Hepatocyte (in vitro differentiated cells): ENCODE measurements around the gene EXD3. TPM values are rescaled to one million over a fixed set of nuclear protein-coding genes. Genes with fewer than 3 reads are reported as not detected.
A peak's percentile ranks its signal among the peaks of the same experiment; 100 is the strongest.

Experiments
- DNase-seq: peaks from one replicate; pipeline ENCODE4 v3.0.0-alpha.2; 2016; ENCODE audit warnings: low spot score
- H2AFZ ChIP-seq: fragments of 200-600 bp; sonication (generic); 2 replicates; pipeline ENCODE4 v1.6.0; 2016; ENCODE audit warnings: antibody characterized with exemption, mild to moderate bottlenecking
- H3K27ac ChIP-seq: fragments of 200-600 bp; sonication (generic); 2 replicates; pipeline ENCODE4 v1.5.1; 2016; ENCODE audit warnings: mild to moderate bottlenecking
- H3K27me3 ChIP-seq: fragments of 200-600 bp; sonication (generic); 2 replicates; pipeline ENCODE4 v1.6.1; 2016
- H3K36me3 ChIP-seq: fragments of 200-600 bp; sonication (generic); replicated peaks from 2 replicates; pipeline ENCODE4 v1.5.1; 2016; ENCODE audit warnings: low read depth; ENCODE audit not compliant: insufficient read depth
- H3K4me1 ChIP-seq: fragments of 200-600 bp; sonication (generic); 2 replicates; pipeline ENCODE4 v1.5.1; 2016; ENCODE audit warnings: mild to moderate bottlenecking, moderate library complexity; ENCODE audit not compliant: insufficient read depth
- H3K4me2 ChIP-seq: fragments of 200-600 bp; sonication (generic); 2 replicates; pipeline ENCODE4 v1.6.0; 2016
- H3K4me3 ChIP-seq: fragments of 200-600 bp; sonication (generic); 2 replicates; pipeline ENCODE4 v1.5.1; 2016; ENCODE audit warnings: mild to moderate bottlenecking
- H3K79me2 ChIP-seq: fragments of 200-600 bp; sonication (generic); 2 replicates; pipeline ENCODE4 v1.6.0; 2017; ENCODE audit warnings: mild to moderate bottlenecking
- H3K9me2 ChIP-seq: fragments of 200-600 bp; sonication (generic); replicated peaks from 2 replicates; pipeline ENCODE4 v1.6.0; 2017; ENCODE audit warnings: mild to moderate bottlenecking; ENCODE audit not compliant: insufficient read depth
- H3K9me3 ChIP-seq: fragments of 200-600 bp; sonication (generic); 2 replicates; pipeline ENCODE4 v1.5.1; 2016; ENCODE audit warnings: low read depth, mild to moderate bottlenecking
- H4K20me1 ChIP-seq: fragments of 200-600 bp; sonication (generic); 2 replicates; pipeline ENCODE4 v1.6.0; 2016; ENCODE audit warnings: mild to moderate bottlenecking; ENCODE audit not compliant: insufficient read depth, poor library complexity, severe bottlenecking
- EZH2 ChIP-seq: fragments of 200-600 bp; sonication (generic); IDR thresholded peaks from 2 replicates; pipeline ENCODE4 v1.6.1; 2016; ENCODE audit warnings: antibody characterized with exemption, mild to moderate bottlenecking, borderline replicate concordance
- EZH2phosphoT487 ChIP-seq: fragments of 200-600 bp; sonication (generic); IDR thresholded peaks from one replicate; pipeline ENCODE4 v1.6.1; 2018; ENCODE audit warnings: antibody characterized with exemption, mild to moderate bottlenecking, low read depth, moderate library complexity; ENCODE audit not compliant: unreplicated experiment, severe bottlenecking
- WGBS: methylation state at CpG from one replicate; pipeline ENCODE4 v1.1.6; 2016; ENCODE audit warnings: low lambda C conversion rate; ENCODE audit errors: missing lambda C conversion rate; 5-methylcytosine and 5-hydroxymethylcytosine counted together
- polyA plus RNA-seq: library from polyadenylated mRNA; unstranded; fragments of >200 nt; fragmentation: Nextera tagmentation; extraction: Ambion mirVana; gene quantifications from 2 replicates; pipeline ENCODE4 v1.2.1, GENCODE V29; 2016
- total RNA-seq: library from RNA; depleted of rRNA; stranded (reverse); fragments of >200 nt; gene quantifications from 2 replicates; pipeline ENCODE4 v1.2.3, GENCODE V29; 2014
- TF ChIP-seq, protein P1 (sequence below): fragments of 200-600 bp; sonication (generic); IDR thresholded peaks from 2 replicates; pipeline ENCODE4 v1.5.1; 2016; ENCODE audit warnings: antibody characterized with exemption, mild to moderate bottlenecking; ENCODE audit not compliant: poor library complexity

Gene EXD3
- total and polyA plus RNA-seq, 2 experiments from 2014 or later, result 11.8 to 21.6 TPM

DNA sequence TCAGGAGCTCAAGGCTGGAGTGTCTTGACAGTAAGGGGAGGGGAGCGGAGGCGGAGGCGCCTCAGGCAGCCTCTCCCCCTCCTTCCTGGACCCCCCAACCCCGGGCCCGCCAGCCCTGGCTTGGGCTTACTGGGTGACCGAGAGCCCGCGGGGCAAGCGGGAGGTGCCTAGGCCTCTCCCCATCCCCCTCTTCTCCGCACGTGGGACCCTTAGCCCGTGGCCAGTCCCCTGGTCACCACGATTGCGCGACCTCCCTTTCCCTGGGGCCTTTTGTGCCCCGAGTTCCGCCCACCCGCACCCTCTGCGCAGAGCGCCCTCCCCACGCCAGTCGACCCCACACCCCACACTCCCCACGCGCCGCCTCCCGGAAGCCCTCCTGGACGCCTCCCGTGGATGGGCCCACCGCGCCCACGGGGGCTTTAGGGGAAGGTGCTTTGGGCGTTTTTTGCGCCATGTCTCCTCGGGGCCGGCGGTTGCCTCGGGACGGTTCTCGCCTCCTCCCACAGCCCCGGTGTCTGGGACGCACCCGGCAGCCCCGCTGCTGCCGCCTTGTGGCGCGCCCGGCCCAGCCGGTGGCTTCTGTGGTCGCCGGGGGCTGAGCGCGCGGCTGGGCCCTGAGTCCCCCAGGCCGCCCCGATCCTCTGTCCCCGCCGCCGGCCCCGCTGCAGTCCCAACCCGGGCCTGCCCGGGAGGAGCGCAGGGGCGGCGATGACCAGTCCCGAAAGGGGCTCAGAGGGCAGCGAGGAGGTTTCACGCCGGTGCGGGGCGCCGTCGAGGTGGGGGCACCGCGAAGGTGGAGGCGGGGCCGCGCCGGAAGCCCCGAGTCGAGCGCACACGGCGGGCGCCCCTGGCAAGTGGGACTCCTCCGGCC is 142.3 kb downstream of the EXD3 start:
- peak overlapping the region; percentile 93 for H3K4me2 ChIP-seq
- WGBS, result 27% methylated on average over 28 of the region's 85 CpGs

DNA sequence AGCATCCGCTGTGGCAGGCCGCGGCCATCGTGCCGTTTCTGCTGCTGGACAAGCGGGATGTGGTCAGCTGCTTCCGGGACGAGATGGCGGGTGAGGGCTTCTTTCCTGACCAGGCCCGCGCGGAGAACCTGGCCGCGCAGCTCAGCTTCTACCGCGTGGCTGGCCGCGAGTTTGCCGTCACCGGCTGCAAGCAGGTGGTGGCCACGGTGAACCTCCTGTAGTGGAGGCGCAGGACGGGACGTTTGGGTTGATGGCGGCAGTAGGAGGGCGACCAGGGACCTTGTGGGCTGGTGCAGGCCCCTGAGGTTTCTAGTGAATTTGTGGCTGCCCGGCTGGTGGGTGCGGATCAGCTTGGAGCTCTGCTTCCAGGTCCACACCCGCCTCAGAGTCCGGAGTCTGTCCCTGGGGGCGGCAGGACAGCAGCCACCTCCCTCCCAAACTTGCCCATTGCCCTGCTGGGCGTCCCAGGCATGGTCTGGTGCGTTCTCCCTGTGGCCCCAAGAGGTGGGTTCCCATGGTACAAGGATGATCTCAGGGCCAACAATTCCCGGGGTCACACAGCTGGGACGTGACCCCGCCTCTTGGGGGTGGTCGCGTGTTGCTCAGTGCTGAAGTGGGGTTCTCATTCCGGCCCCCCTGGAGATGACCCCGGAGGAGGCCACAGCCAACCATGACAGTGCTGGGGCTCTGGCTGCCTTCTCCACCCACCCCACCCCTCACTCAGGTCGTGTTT is 143.1 kb downstream of the EXD3 start:
- DNase-seq, result peak; percentile 6
- 97% methylated on average over 40 of the region's 41 CpGs for WGBS
- TF ChIP-seq EZH2 (no peak), EZH2phosphoT487 (no peak)
- TF ChIP-seq, protein P1, sequence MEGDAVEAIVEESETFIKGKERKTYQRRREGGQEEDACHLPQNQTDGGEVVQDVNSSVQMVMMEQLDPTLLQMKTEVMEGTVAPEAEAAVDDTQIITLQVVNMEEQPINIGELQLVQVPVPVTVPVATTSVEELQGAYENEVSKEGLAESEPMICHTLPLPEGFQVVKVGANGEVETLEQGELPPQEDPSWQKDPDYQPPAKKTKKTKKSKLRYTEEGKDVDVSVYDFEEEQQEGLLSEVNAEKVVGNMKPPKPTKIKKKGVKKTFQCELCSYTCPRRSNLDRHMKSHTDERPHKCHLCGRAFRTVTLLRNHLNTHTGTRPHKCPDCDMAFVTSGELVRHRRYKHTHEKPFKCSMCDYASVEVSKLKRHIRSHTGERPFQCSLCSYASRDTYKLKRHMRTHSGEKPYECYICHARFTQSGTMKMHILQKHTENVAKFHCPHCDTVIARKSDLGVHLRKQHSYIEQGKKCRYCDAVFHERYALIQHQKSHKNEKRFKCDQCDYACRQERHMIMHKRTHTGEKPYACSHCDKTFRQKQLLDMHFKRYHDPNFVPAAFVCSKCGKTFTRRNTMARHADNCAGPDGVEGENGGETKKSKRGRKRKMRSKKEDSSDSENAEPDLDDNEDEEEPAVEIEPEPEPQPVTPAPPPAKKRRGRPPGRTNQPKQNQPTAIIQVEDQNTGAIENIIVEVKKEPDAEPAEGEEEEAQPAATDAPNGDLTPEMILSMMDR, result no peak
- Histone ChIP-seq H2AFZ (no peak overlapping the region), H3K9me3 (no peaks in the 10 kb centered on the region), H3K4me2 (peak overlapping the region; percentile 93), H3K27ac (no peak overlapping the region), H3K36me3 (no peaks in the 10 kb centered on the region), H3K27me3 (no peaks in the 10 kb centered on the region), H3K79me2 (no peaks in the 10 kb centered on the region), H3K4me1 (peaks cover 26% of the 10 kb centered on the region), H3K9me2 (no peaks in the 10 kb centered on the region), H4K20me1 (no peaks in the 10 kb centered on the region), H3K4me3 (no peak overlapping the region)

More for the DNA sequence above, 142.3 kb downstream of the EXD3 start:
- peak overlapping the region; percentile 74 for H2AFZ ChIP-seq
- H3K9me3 ChIP-seq, result no peaks in the 10 kb centered on the region
- no peaks in the 10 kb centered on the region for H4K20me1 ChIP-seq
- H3K9me2 ChIP-seq, result no peaks in the 10 kb centered on the region
- TF ChIP-seq EZH2phosphoT487 (no peak), EZH2 (peak; percentile 36)
- TF ChIP-seq, protein P1, result peak; percentile 54
- no peak overlapping the region for H3K27ac ChIP-seq
- H3K4me3 ChIP-seq, result no peak overlapping the region
- no peaks in the 10 kb centered on the region for H3K36me3 ChIP-seq
- H3K79me2 ChIP-seq, result no peaks in the 10 kb centered on the region
- H3K27me3 ChIP-seq, result no peaks in the 10 kb centered on the region
- DNase-seq, result peak; percentile 67
- H3K4me1 ChIP-seq, result peaks cover 26% of the 10 kb centered on the region

GRCh38 chr9:137278721-137279711 is 143.9 kb downstream of the EXD3 start:
- DNase-seq, result peak; percentile 13
- Histone ChIP-seq H3K4me2 (peak overlapping the region; percentile 88), H3K79me2 (no peaks in the 10 kb centered on the region), H3K27ac (no peak overlapping the region), H4K20me1 (no peaks in the 10 kb centered on the region), H3K27me3 (no peaks in the 10 kb centered on the region), H2AFZ (no peak overlapping the region), H3K4me1 (peaks cover 26% of the 10 kb centered on the region), H3K36me3 (no peaks in the 10 kb centered on the region), H3K9me2 (no peaks in the 10 kb centered on the region), H3K4me3 (no peak overlapping the region), H3K9me3 (no peaks in the 10 kb centered on the region)
- TF ChIP-seq, protein P1, result no peak
- TF ChIP-seq EZH2, result no peak
- TF ChIP-seq EZH2phosphoT487, result no peak
- WGBS, result 97% methylated on average over 103 of the region's 139 CpGs
